ENCODE measurements around the gene FADS3. TPM values are rescaled to one million over a fixed set of nuclear protein-coding genes. Genes with fewer than 3 reads are reported as not detected.
A peak's percentile ranks its signal among the peaks of the same experiment; 100 is the strongest.

FADS3 gene
- total RNA-seq, 1 experiment from 2014 or later: 19.7 TPM

- H3K4me3 Mint-ChIP-seq (ENCODE audit: low read depth, unreplicated experiment): no peak overlapping the region
- H3K27me3 Mint-ChIP-seq (ENCODE audit: unreplicated experiment): peaks cover 21% of the 10 kb centered on the region
- no peaks in the 10 kb centered on the region for H3K36me3 Mint-ChIP-seq (ENCODE audit: insufficient read depth, unreplicated experiment)
- no peak for DNase-seq
- H3K9me3 Mint-ChIP-seq (ENCODE audit: low read depth, unreplicated experiment): no peaks in the 10 kb centered on the region
- no peak for TF ChIP-seq CTCF (IDR thresholded peaks at IDR 0.05; ENCODE audit: unreplicated experiment)
- no peak overlapping the region for H3K27ac Mint-ChIP-seq (ENCODE audit: unreplicated experiment)
- intact Hi-C loops (cut with micrococcal nuclease; ENCODE audit: unreplicated experiment): no loop called here
- CTCF ChIA-PET: interaction anchor here (0.6 to 8.3 kb wide), 2 partner anchors 46 to 595 kb away, joined by 3 to 96 read pairs; no protein-coding TSS in a partner anchor
- no peaks in the 10 kb centered on the region for H3K4me1 Mint-ChIP-seq (ENCODE audit: low read depth, unreplicated experiment)
- BruUV-seq (replicated peaks): no TSS peak
These were observed 11.0 kb upstream of the FADS3 start for GRCh38 chr11:61902313-61902712.

GRCh38 chr11:61901397-61901796 is 10.1 kb upstream of the FADS3 start:
- peaks cover 27% of the 10 kb centered on the region for H3K27me3 Mint-ChIP-seq (ENCODE audit: unreplicated experiment)
- BruUV-seq (replicated peaks): no TSS peak
- CTCF ChIA-PET: interaction anchor here (1.4 to 8.3 kb wide), 2 partner anchors 47 to 181 kb away, joined by 8 to 96 read pairs; no protein-coding TSS in a partner anchor
- TF ChIP-seq CTCF (IDR thresholded peaks at IDR 0.05; ENCODE audit: unreplicated experiment): no peak
- DNase-seq: no peak
- no peak overlapping the region for H3K27ac Mint-ChIP-seq (ENCODE audit: unreplicated experiment)
- no peaks in the 10 kb centered on the region for H3K36me3 Mint-ChIP-seq (ENCODE audit: insufficient read depth, unreplicated experiment)
- no peaks in the 10 kb centered on the region for H3K9me3 Mint-ChIP-seq (ENCODE audit: low read depth, unreplicated experiment)
- intact Hi-C loops (cut with micrococcal nuclease; ENCODE audit: unreplicated experiment): no loop called here
- H3K4me1 Mint-ChIP-seq (ENCODE audit: low read depth, unreplicated experiment): no peaks in the 10 kb centered on the region
- no peak overlapping the region for H3K4me3 Mint-ChIP-seq (ENCODE audit: low read depth, unreplicated experiment)

- CTCF ChIA-PET: interaction anchor here (1.4 to 8.3 kb wide), 3 partner anchors 48 to 208 kb away, joined by 8 to 96 read pairs (median 47); no protein-coding TSS in a partner anchor
- no peaks in the 10 kb centered on the region for H3K4me1 Mint-ChIP-seq (ENCODE audit: low read depth, unreplicated experiment)
- H3K9me3 Mint-ChIP-seq (ENCODE audit: low read depth, unreplicated experiment): no peaks in the 10 kb centered on the region
- H3K27ac Mint-ChIP-seq (ENCODE audit: unreplicated experiment): no peak overlapping the region
- no peak overlapping the region for H3K4me3 Mint-ChIP-seq (ENCODE audit: low read depth, unreplicated experiment)
- no peak for TF ChIP-seq CTCF (IDR thresholded peaks at IDR 0.05; ENCODE audit: unreplicated experiment)
- intact Hi-C loops (cut with micrococcal nuclease; ENCODE audit: unreplicated experiment): no loop called here
- no peak for DNase-seq
- peaks cover 38% of the 10 kb centered on the region for H3K27me3 Mint-ChIP-seq (ENCODE audit: unreplicated experiment)
- no peaks in the 10 kb centered on the region for H3K36me3 Mint-ChIP-seq (ENCODE audit: insufficient read depth, unreplicated experiment)
- BruUV-seq (replicated peaks): no TSS peak
These were observed 8.9 kb upstream of the FADS3 start for GRCh38 chr11:61900251-61900650.

GRCh38 chr11:61899146-61899841 is 7.9 kb upstream of the FADS3 start:
- H3K27me3 Mint-ChIP-seq (ENCODE audit: unreplicated experiment): peaks cover 45% of the 10 kb centered on the region
- peak; percentile 95 for DNase-seq
- BruUV-seq (replicated peaks): no TSS peak
- peak overlapping the region; percentile 37 for H3K27ac Mint-ChIP-seq (ENCODE audit: unreplicated experiment)
- TF ChIP-seq CTCF (IDR thresholded peaks at IDR 0.05; ENCODE audit: unreplicated experiment): peak; percentile 99
- CTCF ChIA-PET: interaction anchor here (0.6 to 8.3 kb wide), 12 partner anchors 15 to 213 kb away, joined by 3 to 96 read pairs (median 5); no protein-coding TSS in a partner anchor
- no peaks in the 10 kb centered on the region for H3K4me1 Mint-ChIP-seq (ENCODE audit: low read depth, unreplicated experiment)
- no peaks in the 10 kb centered on the region for H3K9me3 Mint-ChIP-seq (ENCODE audit: low read depth, unreplicated experiment)
- no peak overlapping the region for H3K4me3 Mint-ChIP-seq (ENCODE audit: low read depth, unreplicated experiment)
- intact Hi-C loops (cut with micrococcal nuclease; ENCODE audit: unreplicated experiment): loop anchor here (1.0 to 10.0 kb wide), 5 partner anchors 48 to 209 kb away; partner anchors contain the start of genes FEN1 and TMEM258
- no peaks in the 10 kb centered on the region for H3K36me3 Mint-ChIP-seq (ENCODE audit: insufficient read depth, unreplicated experiment)

All from Calu3 (cell line).